Measurements from ENCODE around the gene APCDD1.

DNA sequence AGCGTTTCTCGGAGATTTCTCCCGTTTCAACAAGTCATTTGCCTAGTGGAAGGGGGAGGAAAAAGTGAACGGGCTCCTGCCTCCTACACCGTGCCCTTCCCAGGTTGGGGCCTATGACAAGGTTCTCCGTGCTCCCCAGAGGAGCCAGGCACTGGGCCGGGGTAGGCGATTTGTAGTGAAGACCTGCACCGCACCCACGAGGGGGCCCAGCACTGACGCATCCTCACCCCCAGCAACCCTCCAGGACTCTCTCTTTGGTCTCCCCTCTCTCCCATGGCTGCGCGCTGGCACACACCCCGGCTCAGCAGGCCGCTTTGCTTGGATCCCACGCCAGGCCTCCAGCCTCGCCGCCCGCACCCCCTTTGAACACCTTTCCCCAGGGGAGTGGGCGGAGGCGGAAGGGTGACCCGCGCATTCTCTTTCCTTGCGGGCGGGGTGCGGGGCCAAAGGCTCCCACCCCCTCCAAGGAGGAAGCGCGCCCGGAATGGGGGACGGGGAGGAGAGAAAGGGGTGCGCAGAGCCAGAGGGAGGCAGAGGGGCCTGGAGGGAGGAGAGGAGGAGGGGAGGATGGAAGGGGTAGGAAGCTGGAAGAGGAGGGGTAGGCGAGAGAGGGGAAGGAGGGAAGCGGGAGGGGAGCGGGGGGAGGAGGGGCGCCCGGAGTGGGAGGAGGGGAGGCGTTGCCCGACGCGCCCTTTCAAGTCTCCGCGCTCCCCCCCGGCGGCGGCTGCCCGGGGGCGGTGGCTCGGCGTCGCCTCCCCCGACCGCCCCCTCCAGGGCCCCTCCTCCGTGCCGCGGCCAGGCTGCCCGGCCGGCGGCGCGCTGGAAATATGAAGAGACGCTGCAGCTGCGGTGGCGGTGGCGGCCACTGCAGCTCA, at the start of gene APCDD1:
- no peak for TF ChIP-seq GATA3 (IDR thresholded peaks at IDR 0.05; ENCODE audit: low read depth, low read length)
- no peak for TF ChIP-seq GATA2 (IDR thresholded peaks at IDR 0.05; ENCODE audit: low read depth, low read length)

Measured in SH-SY5Y (cell line).